Measurements from ENCODE around the gene SLC26A11.

- TF ChIP-seq POLR2A (IDR thresholded peaks at IDR 0.05; ENCODE audit: borderline replicate concordance, extremely low read depth, insufficient read depth, insufficient read length) = no peak
- TF ChIP-seq EZH2 (IDR thresholded peaks at IDR 0.05) = no peak
- TF ChIP-seq EZH2phosphoT487 (IDR thresholded peaks at IDR 0.05; ENCODE audit: borderline replicate concordance) = no peak
- TF ChIP-seq RAD21 (IDR thresholded peaks at IDR 0.05; ENCODE audit: low read depth) = no peak; the same call in 1 of the 2 replicates
- no peak for TF ChIP-seq REST (IDR thresholded peaks at IDR 0.05; ENCODE audit: low read depth)
- no peak for TF ChIP-seq CTCF (IDR thresholded peaks at IDR 0.05 in 2 of 3, conservative IDR thresholded peaks at IDR 0.05 in 1 of 3; ENCODE audit: borderline replicate concordance in 1 of 3, insufficient read depth in 1 of 3, low read depth in 2 of 3, low read length in 2 of 3)
- no peak for TF ChIP-seq ZNF274 (IDR thresholded peaks at IDR 0.05; ENCODE audit: low read depth, low read length)
- no peak for TF ChIP-seq CEBPB (IDR thresholded peaks at IDR 0.05; ENCODE audit: low read depth)
- peak; percentile 59 for TF ChIP-seq POLR2AphosphoS5 (IDR thresholded peaks at IDR 0.05; ENCODE audit: low read depth, low read length)
Measured at GRCh38 chr17:80254396-80255251, 34.4 kb downstream of the SLC26A11 start.

Measured in HCT116 (cell line).